Stimulated activated CD8-positive, alpha-beta memory T cell treated with anti-CD3 and anti-CD28 coated beads, Interleukin-7, amount 100 ng/mL, for 24 hours (primary cell): Measurements from ENCODE around the gene CHRNA9.

Source experiments
- DNase-seq: peaks from one replicate; pipeline ENCODE4 v3.0.0-alpha.2; 2020; ENCODE audit warnings: low read depth

Gene CHRNA9

GRCh38 chr4:40337523-40337922, 2.4 kb downstream of the CHRNA9 start:
- no peak for DNase-seq

- DNase-seq, result no peak
Measured at GRCh38 chr4:40340030-40340429, 4.9 kb downstream of the CHRNA9 start.

DNA sequence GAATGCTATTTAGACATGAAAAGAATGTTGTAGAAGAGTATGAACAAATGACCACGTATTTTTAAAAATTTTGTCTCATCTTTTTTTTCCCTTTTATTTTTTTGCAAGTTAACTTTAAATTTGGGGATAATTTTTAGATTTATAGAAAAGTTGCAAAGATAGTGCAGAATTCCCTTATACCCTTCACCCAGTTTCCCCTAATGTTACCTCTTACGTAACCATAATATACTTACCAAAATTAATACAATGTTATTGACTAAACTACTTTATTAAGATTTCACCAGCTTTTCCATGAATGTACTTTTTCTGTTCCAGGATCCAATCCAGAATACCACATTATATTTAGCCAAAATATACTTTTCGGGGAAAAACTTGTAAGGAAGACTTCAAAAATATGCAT, 12.3 kb downstream of the CHRNA9 start:
- no peak for DNase-seq

GRCh38 chr4:40348000-40348399, 12.9 kb downstream of the CHRNA9 start:
- no peak for DNase-seq

DNA sequence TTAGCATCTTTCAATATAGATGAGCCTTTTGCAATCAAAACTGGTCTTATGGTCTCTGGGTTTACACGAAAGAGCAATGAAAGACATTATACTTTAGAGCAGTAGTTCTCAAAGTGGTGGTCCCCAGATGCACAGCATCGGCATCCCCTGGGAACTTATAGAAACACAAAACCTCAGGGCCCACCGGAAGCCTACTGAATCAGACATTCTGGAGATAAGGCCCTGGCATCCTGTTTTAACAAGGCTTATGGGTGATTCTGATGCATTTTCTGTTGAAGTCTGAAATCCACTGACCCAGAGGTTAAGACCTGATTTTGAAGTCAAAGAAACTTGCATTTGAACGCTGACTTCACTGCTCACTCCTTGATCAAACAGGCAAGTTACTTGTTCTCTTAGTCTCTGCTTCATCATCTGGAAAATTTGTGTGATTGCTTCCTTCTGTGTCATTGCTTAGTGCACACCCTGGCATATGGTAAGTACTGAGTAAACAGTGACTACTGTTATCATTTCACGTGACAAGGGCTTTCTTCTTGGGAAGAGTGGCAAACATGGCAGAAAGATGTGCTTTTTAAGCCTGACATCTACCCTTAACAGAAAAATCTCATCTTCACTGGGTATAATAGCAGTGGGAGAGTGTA, 14.5 kb downstream of the CHRNA9 start:
- no peak for DNase-seq

- DNase-seq, result no peak
Measured at GRCh38 chr4:40350627-40351227, 15.6 kb downstream of the CHRNA9 start.

DNA sequence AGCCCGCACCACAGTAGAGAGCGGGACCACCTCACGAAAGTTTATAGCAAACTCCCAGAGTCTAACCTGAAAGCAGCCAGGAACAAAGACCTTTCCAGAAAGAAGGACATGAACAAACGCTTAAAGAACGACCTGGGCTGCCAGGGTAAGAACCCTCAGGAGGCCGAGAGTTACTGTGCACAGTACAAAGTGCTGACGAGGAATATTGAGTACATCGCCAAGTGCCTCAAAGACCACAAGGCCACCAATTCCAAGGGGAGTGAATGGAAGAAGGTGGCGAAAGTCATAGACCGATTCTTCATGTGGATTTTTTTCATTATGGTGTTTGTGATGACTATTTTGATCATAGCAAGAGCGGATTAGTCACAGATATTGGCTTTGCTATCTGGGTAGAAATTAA, 19.0 kb downstream of the CHRNA9 start:
- DNase-seq, result no peak

DNA sequence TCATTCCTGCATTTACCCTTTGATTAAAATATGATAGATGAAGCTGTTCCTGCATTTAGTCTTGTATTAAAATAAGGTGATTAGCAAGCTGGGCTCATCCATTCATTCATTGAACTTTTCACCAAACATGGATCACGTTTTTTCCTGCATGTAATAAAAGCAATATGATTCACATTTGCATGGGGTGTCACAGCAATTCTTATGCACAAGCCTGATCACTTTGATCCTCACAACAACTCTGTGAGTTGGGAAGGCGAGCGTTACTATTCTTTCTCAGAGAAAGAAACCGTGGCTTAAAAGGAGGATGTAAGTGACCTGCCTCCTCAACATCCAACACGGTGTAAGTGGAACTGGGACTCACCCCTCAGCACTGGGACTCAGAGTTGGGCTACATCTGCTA, 20.0 kb downstream of the CHRNA9 start:
- DNase-seq, result no peak

DNA sequence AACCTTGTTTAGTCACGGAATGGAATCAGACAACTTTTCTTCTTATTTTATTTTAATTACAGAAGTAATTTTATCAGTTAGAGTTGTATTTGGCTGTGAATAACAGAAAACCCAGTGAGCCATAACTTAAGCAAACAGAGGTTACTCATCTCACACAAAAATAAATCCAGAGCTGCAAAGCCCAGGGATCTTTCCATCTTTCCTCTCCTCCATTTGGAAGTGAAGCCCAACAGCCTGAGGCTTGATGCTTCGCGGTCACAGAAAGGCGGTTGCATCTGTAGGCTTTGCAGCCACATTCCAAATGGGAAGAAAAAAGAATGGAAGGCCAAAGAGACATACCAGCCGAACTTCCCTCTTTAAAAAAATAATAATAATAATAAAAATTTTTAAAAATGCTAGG, 22.6 kb downstream of the CHRNA9 start:
- DNase-seq, result no peak

GRCh38 chr4:40361338-40361737, 26.2 kb downstream of the CHRNA9 start:
- DNase-seq, result no peak

GRCh38 chr4:40363382-40363920, 28.3 kb downstream of the CHRNA9 start:
- no peak for DNase-seq

GRCh38 chr4:40363945-40364344, 28.8 kb downstream of the CHRNA9 start:
- DNase-seq, result no peak

GRCh38 chr4:40365766-40366165, 30.6 kb downstream of the CHRNA9 start:
- DNase-seq, result no peak

DNA sequence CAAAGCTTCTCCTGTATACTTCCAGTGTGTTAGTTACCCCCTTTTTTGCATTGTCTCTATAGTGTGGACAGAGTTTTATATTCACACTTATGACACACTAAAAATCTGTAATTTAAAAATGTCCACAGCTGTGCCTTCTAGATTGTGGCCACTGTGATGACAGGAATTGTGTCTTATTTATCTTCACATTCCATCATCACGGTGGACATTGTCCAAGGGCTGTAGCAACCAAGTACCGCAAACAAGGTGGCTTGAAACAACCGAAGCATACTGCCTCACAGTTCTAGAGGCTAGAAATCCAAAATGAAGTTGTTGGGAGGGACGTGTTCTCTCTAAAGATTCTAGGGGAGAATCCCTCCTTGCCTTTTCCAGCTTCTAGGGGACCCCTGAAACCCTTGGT, 32.3 kb downstream of the CHRNA9 start:
- DNase-seq, result no peak

- no peak for DNase-seq
Measured at GRCh38 chr4:40369437-40370274, 34.5 kb downstream of the CHRNA9 start.

DNA sequence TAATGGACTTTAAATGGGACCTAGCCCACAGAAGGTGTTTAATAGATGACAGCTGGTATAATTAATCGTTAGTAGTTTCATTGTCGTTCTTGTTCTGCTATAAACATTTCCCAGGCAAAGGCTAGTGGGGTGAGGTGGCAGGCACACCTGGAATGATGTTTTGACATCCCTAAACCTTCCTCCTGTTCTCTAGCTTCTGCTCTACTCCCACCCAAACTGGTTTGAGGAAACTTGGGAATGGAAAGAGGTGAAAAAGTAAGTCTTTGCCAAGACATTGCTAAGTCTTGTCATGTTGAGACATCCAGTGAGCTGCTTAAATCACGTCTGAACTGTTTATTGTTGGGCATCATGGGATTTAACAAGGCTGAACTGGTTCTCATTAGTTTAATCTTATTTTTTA, 37.5 kb downstream of the CHRNA9 start:
- no peak for DNase-seq

GRCh38 chr4:40373636-40374035, 38.5 kb downstream of the CHRNA9 start:
- no peak for DNase-seq

DNA sequence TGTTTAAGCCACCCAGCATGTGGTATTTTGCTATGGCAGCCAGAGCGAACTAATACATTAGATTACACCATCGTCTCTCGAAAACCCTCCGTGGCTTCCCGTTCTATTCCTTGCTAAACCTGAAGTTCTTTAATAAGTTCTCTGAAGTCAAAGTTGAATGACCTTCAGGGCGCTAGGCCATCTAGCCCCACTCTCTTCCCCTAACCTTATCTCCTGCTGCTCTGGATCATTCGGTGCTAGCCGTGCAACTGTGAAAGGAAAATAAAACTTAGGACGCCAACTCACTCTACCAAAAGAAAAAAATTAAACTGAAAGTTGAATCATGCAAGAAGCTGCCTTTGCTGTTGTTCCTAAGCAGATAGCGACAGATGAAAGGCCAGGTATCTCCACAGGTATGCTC, 40.0 kb downstream of the CHRNA9 start:
- no peak for DNase-seq

GRCh38 chr4:40375620-40376019, 40.5 kb downstream of the CHRNA9 start:
- no peak for DNase-seq

DNA sequence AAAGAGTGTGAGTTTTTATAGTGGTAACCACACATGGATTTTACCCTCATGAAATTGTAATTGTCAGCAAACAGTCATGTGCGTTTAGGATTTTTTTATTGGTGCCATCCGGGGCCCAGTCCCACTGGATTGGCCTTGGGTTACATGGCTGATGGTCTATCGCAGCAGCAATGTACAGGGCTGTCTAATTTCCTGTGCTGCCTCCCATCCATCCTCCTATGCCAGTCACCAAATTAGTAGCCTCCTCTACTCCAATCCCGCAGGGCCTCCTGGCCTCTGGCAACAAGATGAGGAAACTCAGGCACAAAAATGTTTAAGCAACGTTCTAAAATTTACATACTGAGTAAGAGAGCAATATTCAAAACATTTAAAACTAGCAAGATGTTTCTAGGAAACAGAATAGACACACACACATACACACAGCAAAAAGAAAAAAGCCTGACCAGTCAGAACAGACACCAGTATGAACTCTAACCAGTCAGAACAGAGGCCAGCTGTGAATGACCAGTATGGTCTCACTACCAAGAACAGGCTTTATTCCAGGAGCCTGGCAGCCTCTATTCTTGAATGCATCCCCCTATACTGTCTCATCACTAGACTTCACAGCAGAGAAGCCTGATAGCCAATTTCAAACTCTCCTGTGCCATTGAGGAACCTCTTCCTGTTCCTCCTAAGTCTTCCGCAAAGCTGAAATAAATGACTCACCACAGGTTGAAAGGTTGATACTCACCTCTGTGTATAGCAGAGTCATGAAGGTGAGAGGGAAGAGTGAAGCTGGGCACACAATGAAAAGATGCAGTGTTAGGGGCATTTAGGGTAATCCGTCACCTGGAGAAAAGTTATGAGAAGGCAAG, 42.6 kb downstream of the CHRNA9 start:
- DNase-seq, result no peak

DNA sequence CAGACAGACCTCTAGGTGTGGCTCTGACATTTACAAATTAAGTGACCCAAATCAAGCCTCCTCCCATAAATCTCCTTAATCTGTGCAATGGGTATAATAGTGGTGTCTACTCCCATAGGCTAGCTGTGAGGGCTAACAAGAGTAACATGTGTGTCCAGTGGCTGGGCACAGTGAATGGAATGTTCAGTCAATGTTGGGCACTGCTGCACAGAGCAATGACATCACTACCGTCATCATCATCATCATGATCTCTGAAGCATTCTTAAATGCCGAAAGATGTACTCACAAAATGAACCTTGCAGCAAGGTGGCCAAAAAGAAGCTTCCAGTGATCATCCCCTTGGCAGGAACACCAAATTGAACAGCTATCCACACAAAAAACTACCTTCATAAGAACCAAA, 43.5 kb downstream of the CHRNA9 start:
- DNase-seq, result no peak

DNA sequence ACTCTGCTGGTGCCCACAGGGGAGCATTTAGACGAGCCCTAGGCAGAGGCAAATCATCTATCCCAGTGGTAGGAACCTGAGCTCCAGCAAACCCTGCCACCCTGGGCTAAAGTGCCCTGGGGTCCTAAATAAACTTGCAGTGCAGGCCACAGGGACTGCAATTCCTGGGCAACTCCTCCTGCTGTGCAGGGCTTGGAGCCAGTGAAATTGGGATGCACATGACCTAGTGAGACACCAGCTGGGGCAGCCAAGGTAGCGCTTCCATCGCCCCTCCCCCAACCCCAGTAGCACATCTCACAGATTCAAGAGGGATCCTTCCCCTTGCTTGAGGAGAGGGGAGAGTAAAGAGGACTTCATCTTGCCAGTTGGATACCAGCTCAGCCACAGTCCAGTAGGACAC, 44.1 kb downstream of the CHRNA9 start:
- no peak for DNase-seq
